GM18868 (cell line): ENCODE results near the gene IGFL2.
"Not testable (repeated sequence)": the region's sequence is repeated elsewhere in the genome, so short reads cannot be mapped to it uniquely, and the experiment has no call there.

Experiments
- ATAC-seq: cut with Tn5 transposase; IDR thresholded peaks from one replicate; pipeline ENCODE4 v1.9.1; 2021; ENCODE audit warnings: mild to moderate bottlenecking, moderate library complexity; ENCODE audit not compliant: unreplicated experiment

The IGFL2 gene

DNA sequence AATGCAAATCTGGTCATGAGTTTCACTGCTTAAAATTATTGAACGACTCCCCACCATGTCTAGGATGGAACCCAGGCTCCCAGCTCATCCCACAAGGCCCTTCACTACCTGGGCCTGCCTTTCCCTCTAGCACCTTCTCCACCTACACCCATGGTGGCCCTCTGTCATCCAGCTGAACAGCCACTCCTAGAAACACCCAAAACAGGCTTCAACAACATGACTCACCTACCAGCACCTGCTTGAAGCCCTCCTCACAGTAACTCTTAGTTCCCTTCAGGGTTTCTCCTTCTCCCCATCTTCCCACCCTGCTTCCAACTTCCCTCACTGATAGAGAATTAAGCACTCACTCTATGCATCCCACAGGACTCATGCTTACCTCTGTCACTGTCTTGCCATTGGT is 6.6 kb upstream of the IGFL2 start:
- ATAC-seq = no peak

DNA sequence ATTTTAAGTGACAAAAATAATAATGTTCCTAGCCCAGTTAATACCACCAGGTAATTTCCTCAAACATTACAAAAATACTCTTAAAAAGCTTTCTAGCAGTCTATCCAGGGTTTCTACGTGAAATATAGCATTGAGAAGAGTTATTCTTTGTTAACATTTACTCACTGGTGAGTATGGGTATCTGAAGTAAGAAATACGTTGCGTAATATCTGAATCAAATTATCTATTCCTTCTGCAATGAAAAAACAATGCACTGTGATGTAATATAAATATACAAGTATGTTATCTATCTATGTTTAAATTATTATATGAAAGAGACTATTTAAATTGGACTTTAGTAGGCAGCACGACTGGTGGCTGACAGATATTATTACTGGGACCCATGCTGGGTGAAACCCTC is 5.7 kb upstream of the IGFL2 start:
- no peak for ATAC-seq

DNA sequence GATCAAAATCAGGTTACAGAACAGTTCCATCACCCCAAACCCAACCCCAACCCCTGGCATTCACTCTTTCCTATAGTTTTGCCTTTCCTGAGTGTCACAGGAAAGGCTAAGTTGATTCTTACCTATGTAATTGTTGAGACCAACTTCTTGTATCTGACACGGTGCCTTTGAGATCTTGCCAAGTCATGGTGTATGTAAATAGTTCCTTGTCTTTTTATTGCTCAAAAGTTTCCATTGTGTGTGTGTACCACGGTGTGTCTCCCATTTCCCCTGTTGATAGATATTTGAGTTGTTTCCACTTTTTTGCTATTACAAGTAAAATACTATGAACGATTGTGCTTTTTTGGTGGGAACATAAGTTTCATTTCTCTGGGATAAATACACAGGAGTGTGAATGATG is 3.3 kb upstream of the IGFL2 start:
- ATAC-seq = no peak

DNA sequence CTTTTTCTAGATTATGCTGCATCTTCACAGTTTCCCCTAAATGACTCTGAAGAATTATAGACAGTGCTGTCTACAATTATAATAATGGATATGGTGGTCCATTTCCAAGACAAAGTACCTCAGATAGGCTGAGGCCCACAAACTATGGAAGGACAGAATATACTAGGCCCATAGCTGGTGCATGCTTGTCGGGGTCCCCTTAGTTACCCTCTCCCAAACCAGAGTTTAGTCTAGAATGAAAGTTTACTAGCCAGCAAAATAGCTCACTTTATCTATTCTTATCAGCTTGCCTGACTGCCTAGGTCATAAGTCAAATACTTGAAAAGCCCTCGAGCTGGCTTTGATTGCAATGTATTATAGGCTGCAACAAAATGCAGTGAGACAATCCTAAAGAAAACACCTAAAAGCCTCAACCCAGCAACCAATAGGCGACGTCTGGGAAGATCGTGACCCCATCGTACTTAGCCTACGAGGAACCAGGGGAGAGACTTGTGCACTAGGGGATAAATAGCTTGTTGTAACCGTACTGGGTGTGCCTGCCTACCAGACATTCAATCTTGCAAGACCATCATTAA is 785 bp upstream of the IGFL2 start:
- ATAC-seq = no peak

DNA sequence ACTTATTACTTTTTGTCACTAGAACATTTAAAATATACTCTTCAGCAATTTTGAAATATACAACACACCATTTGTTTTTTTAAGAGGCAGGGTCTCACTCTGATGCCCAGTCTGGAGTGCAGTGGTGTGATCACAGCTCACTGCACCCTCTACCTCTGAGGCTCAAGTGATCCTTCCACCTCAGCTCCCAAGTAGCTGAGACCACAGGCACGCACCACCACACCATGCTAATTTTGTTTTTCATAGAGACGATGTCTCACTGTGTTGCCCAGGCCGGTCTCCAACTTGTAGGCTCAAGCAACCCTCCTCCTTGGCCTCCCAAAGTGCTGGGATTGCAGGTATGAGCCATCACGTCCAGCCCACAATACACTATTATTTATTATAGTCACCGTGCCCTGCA is 2.6 kb downstream of the IGFL2 start:
- no peak for ATAC-seq

DNA sequence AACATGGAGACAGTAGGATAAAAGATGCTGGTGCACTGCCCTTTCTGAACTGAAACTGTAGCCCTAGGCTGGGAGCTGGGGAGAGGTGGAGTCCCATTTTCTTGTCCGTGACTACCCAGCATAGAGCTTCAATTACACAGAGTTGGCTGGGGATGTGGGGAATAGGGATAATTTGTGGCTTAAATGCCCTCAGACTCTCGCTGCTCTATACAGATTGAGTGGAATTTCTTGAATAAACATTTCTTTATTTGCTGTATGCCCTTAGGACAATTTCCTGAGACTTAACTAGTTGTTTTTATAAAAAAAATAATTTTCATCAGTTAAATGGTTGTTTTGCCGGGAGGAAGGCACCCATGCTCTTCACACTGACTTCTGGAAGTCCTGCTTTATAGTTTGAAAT is 7.2 kb downstream of the IGFL2 start:
- no peak for ATAC-seq

DNA sequence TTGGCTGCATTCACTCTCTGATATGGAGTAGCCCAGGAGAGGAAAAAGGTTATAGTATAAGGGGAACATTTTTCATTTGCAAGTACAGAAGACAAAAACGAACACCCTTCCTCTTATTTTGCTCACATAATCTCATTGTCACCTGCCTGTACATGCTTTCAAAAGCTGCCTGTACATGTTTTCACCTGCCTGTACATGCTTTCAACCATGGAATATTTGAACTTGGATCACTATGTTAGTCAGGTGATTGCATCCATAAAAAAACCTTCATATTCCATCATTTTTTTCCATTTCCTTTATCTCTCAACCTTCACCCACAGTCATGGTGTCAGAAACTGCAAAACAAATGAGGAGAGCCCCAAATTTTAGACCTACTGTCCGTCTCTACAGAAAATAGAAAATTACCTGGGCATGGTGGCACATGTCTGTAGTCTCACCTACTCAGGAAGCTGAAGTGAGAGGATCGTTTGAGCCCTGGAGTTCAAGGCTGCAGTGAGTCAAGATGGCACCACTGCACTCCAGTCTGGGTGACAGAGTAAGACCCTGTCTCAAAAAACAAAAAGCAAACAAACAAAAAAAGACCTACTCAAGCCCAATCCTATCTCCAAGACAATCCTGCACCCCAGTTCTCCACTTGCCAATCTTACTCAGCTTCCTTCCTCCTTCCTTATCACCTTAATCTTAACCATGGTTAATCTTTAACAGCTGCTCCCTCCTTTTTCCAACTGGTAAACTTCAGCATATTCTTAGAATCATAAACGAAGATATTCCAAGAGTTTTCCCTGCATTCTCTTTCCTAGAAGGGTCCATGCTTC is 11.6 kb downstream of the IGFL2 start:
- ATAC-seq = no peak

DNA sequence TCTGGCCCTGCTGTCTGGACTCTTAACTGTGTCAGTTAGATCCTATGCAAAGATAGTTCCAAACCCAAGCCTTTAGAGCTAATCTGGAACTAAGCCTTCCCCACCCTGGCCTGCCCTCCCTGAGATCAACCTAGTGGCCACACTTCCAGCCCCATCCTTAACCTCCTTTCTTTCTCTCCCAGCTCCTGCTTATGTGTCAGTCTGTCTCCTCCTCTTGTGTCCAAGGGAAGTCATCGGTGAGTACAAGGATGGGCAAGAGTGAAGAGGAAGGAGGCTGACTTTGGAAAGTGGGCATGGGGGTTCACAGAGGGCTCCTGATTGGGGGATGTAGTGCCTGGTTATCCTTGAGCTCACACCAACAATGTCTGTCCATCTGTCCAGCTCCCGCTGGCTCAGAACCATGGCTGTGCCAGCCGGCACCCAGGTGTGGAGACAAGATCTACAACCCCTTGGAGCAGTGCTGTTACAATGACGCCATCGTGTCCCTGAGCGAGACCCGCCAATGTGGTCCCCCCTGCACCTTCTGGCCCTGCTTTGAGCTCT is 12.3 kb downstream of the IGFL2 start:
- ATAC-seq = no peak

DNA sequence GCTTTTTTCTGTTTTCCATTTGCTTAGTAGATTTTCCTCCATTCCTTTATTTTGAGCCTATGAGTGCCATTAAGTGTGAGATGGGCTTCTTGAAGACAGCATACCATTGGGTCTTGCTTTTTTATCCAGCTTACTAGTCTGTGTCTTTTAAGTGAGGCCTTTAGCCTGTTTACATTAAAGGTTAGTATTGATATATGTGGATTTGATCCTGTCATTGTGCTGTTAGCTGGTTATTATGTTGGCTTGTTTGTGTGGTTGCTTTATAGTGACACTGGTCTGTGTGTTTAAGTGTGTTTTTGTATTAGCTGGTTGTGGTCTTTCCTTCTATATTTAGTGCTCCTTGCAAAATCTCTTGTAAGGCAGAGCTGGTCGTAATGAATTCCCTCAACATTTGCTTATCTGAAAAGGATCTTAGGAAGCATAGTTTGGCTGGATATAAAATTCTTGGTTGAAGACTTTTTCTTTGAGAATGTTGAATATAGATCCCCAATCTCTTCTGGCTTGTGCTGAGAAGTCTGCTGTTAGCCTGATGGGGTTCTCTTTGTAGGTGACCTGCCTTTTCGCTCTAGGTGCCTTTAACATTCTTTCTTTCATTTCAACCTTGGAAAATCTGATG is 13.7 kb downstream of the IGFL2 start:
- ATAC-seq = not testable (repeated sequence)

DNA sequence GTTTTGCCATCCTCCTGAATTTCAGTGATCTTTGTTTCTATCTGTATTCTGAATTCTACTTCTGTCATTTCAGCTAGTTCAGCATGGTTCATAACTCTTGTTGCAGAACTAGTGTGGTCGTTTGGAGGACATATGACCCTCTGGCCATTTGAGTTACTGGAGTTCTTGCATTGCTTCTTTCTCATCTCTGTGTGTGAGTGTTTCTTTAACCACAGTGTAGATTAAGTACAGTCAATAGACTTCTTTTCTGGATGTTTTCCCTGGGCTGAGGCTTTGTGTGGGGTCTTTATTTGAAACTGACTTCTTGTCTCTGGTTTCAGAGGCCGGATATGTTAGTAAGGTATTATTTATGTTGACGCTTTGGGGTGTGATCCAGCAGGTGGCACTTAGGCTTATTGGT is 14.7 kb downstream of the IGFL2 start:
- no peak for ATAC-seq

DNA sequence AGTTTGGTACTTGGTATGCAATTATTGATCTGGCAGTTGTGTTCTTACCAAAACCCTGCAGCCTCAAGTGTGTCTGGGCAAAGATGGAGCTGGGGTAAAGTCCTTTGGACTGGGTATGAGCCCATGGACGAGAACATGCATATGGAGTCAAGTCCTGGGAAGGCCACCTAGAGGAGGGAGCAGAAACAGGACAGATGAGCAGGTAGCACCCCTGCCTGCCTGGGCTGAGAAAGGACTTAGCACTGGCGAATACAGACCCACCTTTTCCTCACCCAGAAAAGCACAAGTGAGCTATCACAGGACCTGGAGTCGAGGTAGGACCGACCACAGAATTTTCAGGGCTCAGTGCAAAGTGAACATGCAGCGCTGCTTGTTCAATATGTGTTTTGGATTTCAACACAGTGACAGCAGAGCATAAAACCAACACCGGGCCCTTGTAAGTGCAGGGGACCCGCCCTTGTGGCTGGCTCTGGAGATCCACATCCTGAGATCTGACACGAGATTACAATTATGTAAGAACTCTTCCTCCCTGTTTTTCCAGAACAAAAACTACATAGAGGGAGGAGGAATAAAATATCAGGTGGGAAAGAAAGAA is 25.9 kb downstream of the IGFL2 start:
- no peak for ATAC-seq

DNA sequence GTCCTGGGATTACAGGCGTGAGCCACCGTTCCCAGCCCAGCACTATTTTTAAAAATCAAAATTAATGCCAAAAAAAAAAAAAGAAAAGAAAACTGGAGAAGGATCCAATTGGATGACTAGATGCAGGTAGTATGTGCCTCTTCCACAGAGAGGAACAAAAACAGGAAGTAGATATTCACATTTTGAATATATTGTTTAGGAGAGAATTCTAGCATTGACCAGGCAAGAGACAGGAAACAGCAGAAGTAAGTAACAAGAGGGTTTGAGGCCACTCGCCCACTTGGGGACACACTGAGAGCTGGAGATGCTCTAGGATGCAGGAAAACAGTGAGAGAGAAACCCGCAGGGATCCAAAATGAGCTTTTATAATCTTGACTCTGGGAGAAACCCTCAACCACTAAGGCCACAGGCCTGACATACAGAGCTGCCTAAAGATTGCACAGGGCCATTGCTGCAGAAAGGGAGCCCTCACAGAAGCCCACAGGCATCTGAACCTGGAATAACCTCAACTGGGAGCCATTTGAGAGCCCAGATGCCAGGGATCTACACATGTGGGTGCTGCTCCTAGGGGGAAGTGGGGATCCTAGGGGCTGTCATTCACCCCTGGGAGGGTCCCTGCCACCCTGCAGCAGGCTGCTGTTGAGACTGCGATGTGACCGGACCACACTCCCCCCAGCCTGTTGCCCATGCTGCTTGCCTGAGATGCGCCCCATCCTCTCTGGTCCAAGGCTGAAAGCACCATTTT is 28.2 kb downstream of the IGFL2 start:
- no peak for ATAC-seq

DNA sequence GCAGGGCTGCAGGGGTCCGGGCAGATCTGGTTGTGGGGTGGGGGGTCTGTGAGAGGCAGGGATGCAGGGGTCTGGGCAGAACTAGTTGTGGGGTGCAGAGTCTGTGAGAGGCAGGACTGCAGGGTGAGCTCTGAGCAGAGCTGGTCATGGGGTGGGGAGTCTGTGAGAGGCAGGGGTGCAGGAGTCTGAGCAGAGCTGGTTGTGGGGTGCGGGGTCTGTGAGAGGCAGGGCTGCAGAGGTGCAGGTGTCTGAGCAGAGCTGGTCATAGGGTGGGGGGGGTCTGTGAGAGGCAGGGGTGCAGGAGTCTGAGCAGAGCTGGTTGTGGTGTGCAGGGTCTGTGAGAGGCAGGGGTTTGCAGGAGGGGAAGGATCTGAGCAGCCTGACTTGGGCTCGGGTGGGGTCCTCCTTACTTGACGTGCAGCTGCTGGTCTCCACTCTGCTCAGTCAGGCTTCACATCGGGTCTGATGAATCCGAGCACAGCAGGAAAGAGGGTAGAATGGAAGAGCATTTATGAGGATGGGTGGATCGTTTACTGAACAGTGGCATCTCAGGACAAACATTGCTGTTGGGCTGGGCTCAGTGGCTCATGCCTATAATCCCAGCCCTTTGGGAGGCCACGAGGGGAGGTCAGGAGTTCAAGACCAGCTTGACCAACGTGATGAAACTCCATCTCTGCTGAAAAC is 31.2 kb downstream of the IGFL2 start:
- ATAC-seq = no peak

DNA sequence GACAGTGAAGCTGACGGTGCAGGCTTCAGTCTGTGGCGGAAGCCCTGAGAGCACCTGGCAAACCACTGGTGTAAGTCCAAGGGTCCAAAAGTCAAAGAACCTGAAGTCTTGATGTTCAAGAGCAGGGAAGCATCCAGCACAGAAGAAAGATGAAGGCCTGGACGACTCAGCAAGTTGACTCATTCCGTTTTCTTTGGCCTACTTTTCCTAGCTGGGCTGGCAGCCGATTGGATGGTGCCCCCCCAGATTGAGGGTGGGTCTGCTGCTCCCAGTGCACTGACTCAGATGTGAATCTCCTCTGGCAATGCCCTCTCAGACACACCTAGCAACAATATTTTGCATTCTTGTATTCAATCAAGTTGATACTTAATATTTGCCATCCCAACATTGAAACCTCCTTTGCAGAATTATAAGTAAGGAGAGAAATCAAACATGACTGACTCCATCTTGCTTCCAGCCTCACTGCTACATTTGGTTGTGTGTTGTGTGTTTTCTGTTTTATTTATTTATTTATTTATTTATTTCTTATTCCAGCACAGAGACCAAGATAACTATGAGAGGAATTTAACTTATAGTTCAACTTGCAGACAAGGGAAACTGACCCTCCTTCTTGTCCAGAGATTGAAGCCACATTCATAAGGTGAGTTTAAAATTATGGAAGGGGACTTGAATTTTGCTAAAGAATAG is 32.8 kb downstream of the IGFL2 start:
- no peak for ATAC-seq

DNA sequence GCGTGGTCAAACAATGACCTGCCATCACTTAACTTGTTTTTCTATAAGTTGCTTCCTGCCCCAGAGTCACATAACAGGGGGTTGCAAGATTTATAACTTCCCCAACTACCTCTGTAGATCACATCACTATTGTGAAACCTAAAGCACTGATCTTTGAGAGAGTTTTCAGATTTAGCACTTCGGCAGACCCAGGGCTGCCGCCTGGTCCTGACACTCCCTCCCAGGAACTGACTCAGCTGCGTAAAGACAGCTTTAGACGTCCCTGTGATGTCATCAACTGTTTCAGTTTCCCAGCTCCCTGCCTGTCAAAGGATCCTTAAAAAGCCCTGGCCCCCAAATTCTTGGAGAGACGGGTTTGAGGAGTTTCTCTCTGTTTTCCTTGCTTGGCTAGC is 33.3 kb downstream of the IGFL2 start:
- no peak for ATAC-seq

DNA sequence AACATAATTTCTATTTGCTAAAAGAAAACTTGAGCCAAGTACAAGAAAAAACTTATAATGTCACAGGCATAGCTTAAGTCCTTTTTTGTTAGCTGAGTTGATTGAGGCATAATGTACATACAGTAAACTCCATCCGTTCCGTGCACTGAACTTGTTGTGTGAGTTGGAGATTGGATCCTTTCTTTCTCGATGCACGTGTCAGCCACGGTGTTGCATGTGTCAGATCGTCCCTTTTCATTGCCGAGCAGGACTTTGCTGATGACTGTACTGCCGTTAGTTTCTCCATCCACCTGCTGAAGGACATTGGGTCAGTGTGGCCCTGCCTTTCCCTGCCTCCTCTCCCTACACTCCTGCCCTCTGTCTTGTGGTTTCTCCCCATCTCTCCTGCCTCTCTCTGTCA is 34.4 kb downstream of the IGFL2 start:
- no peak for ATAC-seq

DNA sequence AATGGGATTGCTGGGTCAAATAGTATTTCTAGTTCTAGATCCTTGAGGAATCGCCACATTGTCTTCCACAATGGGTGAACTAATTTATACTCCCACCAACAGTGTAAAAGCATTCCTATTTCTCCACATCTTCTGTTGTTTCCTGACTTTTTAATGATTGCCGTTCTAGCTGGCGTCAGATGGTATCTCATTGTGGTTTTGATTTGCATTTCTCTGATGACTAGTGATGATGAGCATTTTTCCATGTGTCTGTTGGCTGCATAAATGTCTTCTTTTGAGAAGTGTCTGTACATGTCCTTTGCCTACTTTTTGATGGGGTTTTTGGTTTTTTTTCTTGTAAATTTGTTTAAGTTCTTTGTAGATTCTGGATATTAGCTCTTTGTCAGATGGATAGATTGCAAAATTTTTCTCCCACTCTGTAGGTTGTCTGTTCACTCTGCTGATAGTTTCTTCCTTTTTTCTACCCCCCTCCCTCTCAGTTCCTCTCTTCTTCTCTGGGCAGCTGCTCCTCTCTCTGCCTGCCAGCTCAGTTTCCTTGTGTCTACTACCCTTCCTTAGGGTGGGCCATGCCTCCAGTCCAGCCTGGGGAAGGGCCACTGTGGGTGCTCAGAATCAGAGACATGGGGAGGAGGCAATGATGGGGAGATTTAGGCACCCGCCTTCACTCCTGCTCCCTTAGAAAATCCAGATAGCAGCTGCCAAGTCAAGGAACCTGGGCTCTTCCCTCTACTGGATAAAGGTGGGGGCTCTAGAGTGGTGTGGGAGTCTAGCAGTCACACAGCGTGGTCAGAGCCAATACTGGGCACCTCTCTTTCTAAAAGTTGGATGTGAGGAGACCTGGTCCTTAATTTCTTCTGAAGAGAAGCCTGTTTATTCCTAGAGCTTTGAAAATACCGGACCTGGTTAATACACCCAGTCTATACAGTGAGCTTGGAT is 37.0 kb downstream of the IGFL2 start:
- not testable (repeated sequence) for ATAC-seq

DNA sequence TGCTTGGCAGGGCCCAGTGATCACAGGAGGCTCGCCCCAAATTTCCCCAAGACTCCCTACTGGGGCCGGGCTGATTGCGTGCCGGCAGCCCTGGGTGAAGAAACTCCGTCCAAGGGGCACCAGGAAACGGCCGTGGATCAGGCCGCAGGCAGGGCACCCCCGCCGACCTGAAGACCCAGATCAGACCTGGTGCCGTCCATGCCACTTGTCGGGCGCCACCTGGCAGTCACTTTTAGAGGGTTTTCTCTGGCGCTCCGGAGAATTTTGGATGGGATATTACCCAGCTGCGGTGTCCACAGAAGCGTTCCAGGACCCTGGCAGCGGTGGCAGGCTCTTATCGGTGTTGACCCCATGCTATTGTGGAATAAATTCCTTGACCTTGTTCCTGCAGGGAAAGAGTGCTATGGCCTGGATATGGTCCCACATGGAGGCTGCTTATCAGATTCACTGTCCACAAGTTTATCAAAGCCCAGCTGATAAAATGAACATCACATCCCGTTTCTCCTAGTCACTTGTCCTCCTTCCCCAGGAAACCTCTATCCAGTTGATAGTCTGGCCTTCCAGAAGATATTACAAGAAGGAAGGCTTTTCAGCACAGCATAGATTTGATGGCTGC is 38.2 kb downstream of the IGFL2 start:
- ATAC-seq = no peak
